Thyroid gland (tissue), 4 donors: Measurements from ENCODE around the gene NOS1AP. TPM values are rescaled to one million over a fixed set of nuclear protein-coding genes. Genes with fewer than 3 reads are reported as not detected.

ENCODE experiments used
- DNase-seq, 2 donors: peaks; one replicate each; pipeline ENCODE4 v3.0.0-alpha.2; 2019
- H3K27ac ChIP-seq, 3 donors: fragments of 200-600 bp; sonication (generic); 1 replicate in 2 of 3; 2 replicates in 1 of 3; pipeline ENCODE4 v1.5.1; 2016 to 2019; ENCODE audit warnings: mild to moderate bottlenecking in 1 of 3, moderate library complexity in 1 of 3
- H3K27me3 ChIP-seq: fragments of 200-600 bp; sonication (generic); one replicate; pipeline ENCODE4 v1.5.1; 2019
- H3K36me3 ChIP-seq, 2 donors: fragments of 200-600 bp; sonication (generic); one replicate each; pipeline ENCODE4 v1.5.1; 2016 to 2019
- H3K4me1 ChIP-seq, 2 donors: fragments of 200-600 bp; sonication (generic); one replicate each; pipeline ENCODE4 v1.5.1; 2017 to 2019
- H3K4me3 ChIP-seq, 3 donors: fragments of 200-600 bp; sonication (generic); replicated peaks in 1 of 3; 1 replicate in 2 of 3; 2 replicates in 1 of 3; pipeline ENCODE4 v1.5.1; 2016; ENCODE audit warnings: mild to moderate bottlenecking in 1 of 3
- H3K9me3 ChIP-seq: fragments of 200-600 bp; sonication (generic); one replicate; pipeline ENCODE4 v1.5.1; 2017
- CTCF ChIP-seq, 6 experiments: fragments of 200-600 bp in 3 of 6; fragments of 450-650 bp in 3 of 6; sonication (generic) in 3 of 6; IDR thresholded peaks; one replicate each; pipeline ENCODE4 v1.5.1; 2016 to 2019; ENCODE audit warnings: antibody characterized with exemption in 6 of 6, mild to moderate bottlenecking in 2 of 6, inconsistent platforms in 1 of 6, moderate library complexity in 1 of 6
- POLR2A ChIP-seq, 2 donors: fragments of 450-650 bp; IDR thresholded peaks; one replicate each; pipeline ENCODE4 v1.6.1; 2017; ENCODE audit warnings: antibody characterized with exemption in 2 of 2, mild to moderate bottlenecking in 2 of 2, moderate library complexity in 1 of 2
- WGBS, 2 donors: methylation state at CpG; one replicate each; pipeline ENCODE4 v1.1.5; 2017; 5-methylcytosine and 5-hydroxymethylcytosine counted together
- intact Hi-C: fragments of 100-400 bp; cut with DNase I; formaldehyde crosslinking; loops from one replicate; pipeline ENCODE4 v1.15.1; 2023
- total RNA-seq, 4 donors: library from RNA; depleted of rRNA; stranded (reverse); fragments of >200 nt; gene quantifications; one replicate each; pipeline ENCODE4 v1.2.3, GENCODE V29; 2016

The NOS1AP gene
- total RNA-seq, 4 donors from 2014 or later, result 0.40 to 2.2 (median 0.54) TPM

DNA sequence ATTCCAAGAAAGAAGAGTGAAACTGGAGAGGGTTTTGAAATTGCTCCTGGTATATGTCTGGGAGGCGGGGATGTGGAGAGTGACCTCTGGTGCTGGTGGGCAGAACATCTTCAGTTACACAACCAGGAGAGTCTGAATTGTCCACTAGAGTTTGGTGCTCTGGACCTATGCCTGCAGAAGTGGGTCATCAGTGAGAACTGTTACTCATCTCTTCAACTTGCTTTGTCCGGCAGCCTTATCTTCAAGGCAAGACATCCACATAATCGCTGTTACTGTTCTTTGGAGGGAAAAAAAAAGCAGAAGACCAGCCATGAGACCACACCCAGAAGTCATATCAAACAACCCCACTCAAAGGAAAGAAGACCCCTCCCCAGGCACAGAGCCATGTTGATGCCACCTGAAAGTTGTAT lies 327.6 kb downstream of the NOS1AP start:
- Histone ChIP-seq H3K4me3 (no peak overlapping the region), H3K36me3 (no peaks in the 10 kb centered on the region), H3K27ac (no peak overlapping the region), H3K4me1 (no peaks in the 10 kb centered on the region), H3K9me3 (no peaks in the 10 kb centered on the region), H3K27me3 (no peaks in the 10 kb centered on the region)
- WGBS, 2 donors, result 86 to 89% methylated on average over 3 of the region's 3 CpGs
- TF ChIP-seq CTCF (IDR thresholded peaks at IDR 0.05), result no peak
- TF ChIP-seq POLR2A (IDR thresholded peaks at IDR 0.05), result no peak
- DNase-seq, result no peak
- intact Hi-C loops, result no loop called here

- 59 to 63% methylated on average over 3 of the region's 3 CpGs for WGBS, 2 donors
- TF ChIP-seq CTCF (IDR thresholded peaks at IDR 0.05), result no peak
- no peak for TF ChIP-seq POLR2A (IDR thresholded peaks at IDR 0.05)
- intact Hi-C loops, result no loop called here
- DNase-seq, result no peak
- no peak overlapping the region for H3K4me3 ChIP-seq
- no peaks in the 10 kb centered on the region for H3K9me3 ChIP-seq
- no peaks in the 10 kb centered on the region for H3K36me3 ChIP-seq
- H3K27me3 ChIP-seq, result no peaks in the 10 kb centered on the region
- H3K4me1 ChIP-seq, result no peaks in the 10 kb centered on the region
- no peak overlapping the region for H3K27ac ChIP-seq
Observed at GRCh38 chr1:162397943-162398560, 328.6 kb downstream of the NOS1AP start.

- Histone ChIP-seq H3K4me3 (no peak overlapping the region), H3K9me3 (no peaks in the 10 kb centered on the region), H3K36me3 (no peaks in the 10 kb centered on the region), H3K27ac (no peak overlapping the region), H3K4me1 (no peaks in the 10 kb centered on the region), H3K27me3 (no peaks in the 10 kb centered on the region)
- WGBS, 2 donors, result 82 to 86% methylated on average over 8 of the region's 8 CpGs
- TF ChIP-seq CTCF (IDR thresholded peaks at IDR 0.05), result no peak
- TF ChIP-seq POLR2A (IDR thresholded peaks at IDR 0.05), result no peak
- no peak for DNase-seq
- intact Hi-C loops, result no loop called here
Observed at GRCh38 chr1:162398999-162399580, 329.6 kb downstream of the NOS1AP start.

DNA sequence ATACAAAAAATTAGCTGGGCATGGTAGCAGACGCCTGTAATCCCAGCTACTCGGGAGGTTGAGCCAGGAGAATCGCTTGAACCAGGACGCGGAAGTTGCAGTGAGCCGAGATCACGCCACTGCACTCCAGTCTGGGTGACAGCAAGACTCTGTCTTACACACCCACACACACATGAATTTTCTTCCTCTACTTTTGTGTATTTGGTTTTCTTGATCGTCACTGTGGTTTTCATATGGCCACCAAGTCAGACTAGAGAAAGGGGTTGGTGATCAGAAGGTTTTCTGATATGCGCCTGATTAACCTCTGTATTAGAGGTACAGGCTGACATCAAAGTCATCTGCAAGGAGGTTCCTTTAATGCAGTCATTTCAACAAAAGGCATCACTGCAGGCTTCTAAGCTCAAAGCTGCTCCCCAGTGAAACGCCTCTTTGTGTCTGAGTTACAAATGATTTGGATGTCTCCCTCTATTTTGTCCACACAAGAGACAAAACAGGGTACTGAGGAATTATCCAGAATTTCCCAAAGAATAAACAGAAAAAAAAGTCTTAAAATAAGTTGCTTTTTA lies 331.4 kb downstream of the NOS1AP start:
- Histone ChIP-seq H3K27me3 (no peaks in the 10 kb centered on the region), H3K27ac (no peak overlapping the region), H3K9me3 (no peaks in the 10 kb centered on the region), H3K36me3 (no peaks in the 10 kb centered on the region), H3K4me1 (no peaks in the 10 kb centered on the region), H3K4me3 (no peak overlapping the region)
- WGBS, 2 donors, result 93% methylated on average over 10 of the region's 10 CpGs
- TF ChIP-seq POLR2A (IDR thresholded peaks at IDR 0.05) (no peak), CTCF (IDR thresholded peaks at IDR 0.05) (no peak)
- no peak for DNase-seq
- intact Hi-C loops, result no loop called here

DNA sequence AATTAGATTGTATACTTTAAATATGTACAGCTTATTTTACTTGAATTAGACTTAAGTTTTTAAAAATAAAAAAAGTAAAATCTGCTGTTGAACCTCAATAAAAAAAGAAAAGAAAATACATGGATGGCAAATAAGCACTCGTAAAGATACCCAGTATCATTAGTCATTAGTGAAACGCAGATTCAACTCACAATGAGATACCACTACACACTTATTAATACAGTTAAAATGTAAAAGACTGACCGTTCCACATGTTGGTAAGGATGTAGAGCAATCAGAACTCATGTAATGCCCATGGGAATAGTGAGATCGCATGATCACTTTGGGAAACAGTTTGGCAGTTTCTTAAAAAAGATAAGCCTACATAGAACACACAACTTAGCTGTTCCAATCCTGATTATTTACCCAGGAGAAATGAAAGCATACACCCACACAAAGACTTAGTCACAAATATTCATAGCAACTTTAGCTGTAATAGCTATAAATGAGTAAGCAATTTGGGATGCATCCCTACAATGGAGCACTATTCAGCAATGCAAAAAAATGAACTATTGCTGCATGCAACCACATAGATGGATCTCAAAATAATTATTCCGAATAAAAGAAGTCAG lies 335.2 kb downstream of the NOS1AP start:
- intact Hi-C loops, result no loop called here
- WGBS, 2 donors, result 64 to 74% methylated on average over 5 of the region's 5 CpGs

More for the DNA sequence above, 335.2 kb downstream of the NOS1AP start:
- Histone ChIP-seq H3K27ac (no peak overlapping the region), H3K4me1 (no peaks in the 10 kb centered on the region), H3K27me3 (no peaks in the 10 kb centered on the region), H3K9me3 (no peaks in the 10 kb centered on the region), H3K36me3 (no peaks in the 10 kb centered on the region), H3K4me3 (no peak overlapping the region)
- no peak for TF ChIP-seq CTCF (IDR thresholded peaks at IDR 0.05)
- TF ChIP-seq POLR2A (IDR thresholded peaks at IDR 0.05), result no peak
- DNase-seq, result no peak
